HL-60 (cell line): Measurements from ENCODE around the gene SMC4.

Source experiments
- DNase-seq, 2 experiments: peaks; one replicate each; pipeline ENCODE4 v3.0.0-alpha.2; 2010 to 2020; ENCODE audit warnings: low read depth in 1 of 2, low spot score in 1 of 2
- H3K27ac ChIP-seq: fragments of 250-450 bp; sonication (Bioruptor Pico); replicated peaks from 2 replicates; pipeline ENCODE4 v1.5.1; 2020; ENCODE audit warnings: mild to moderate bottlenecking, moderate library complexity
- H3K27me3 ChIP-seq: fragments of 250-450 bp; sonication (Bioruptor Pico); 2 replicates; pipeline ENCODE4 v1.5.1; 2021; ENCODE audit warnings: mild to moderate bottlenecking, moderate library complexity; ENCODE audit not compliant: insufficient read depth, poor library complexity, severe bottlenecking
- H3K4me3 ChIP-seq: replicated peaks from 2 replicates; pipeline ENCODE4 v1.5.1; 2011; ENCODE audit warnings: mild to moderate bottlenecking, control low read depth, low read length; ENCODE audit not compliant: insufficient read depth
- GABPA ChIP-seq: IDR thresholded peaks from 2 replicates; pipeline ENCODE4 v1.6.1; 2012; ENCODE audit warnings: low read depth
- POLR2AphosphoS5 ChIP-seq: IDR thresholded peaks from 2 replicates; pipeline ENCODE4 v1.6.1; 2012; ENCODE audit warnings: low read depth
- SPI1 ChIP-seq: IDR thresholded peaks from 2 replicates; pipeline ENCODE4 v1.6.1; 2012; ENCODE audit warnings: low read depth, mild to moderate bottlenecking, borderline replicate concordance
- TF ChIP-seq, protein P1 (sequence below): IDR thresholded peaks from one replicate; pipeline ENCODE4 v1.5.1; 2011; ENCODE audit warnings: low read length, control low read depth, inconsistent platforms; ENCODE audit not compliant: insufficient read depth
- TF ChIP-seq, protein P2 (sequence below): IDR thresholded peaks from 2 replicates; pipeline ENCODE4 v1.6.1; 2012; ENCODE audit warnings: low read depth; ENCODE audit not compliant: insufficient replicate concordance

The SMC4 gene

DNA sequence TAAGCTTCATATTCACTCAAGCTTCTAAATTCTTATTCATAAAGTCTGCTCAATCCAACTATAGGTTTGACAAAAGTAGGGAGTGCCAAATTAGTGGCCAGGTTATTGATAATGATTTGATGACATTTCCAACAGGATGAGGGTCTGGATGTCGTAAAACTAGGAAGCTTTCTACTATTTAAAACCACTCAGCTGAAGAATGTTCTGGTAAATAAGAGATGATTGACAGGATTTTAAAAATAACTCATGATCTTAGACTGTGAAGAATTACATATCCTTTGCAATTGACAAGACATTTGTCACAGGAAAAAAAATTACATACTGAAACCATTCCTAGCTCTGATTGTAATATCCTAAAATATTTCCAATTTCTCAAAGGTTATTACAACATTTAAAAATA lies 65.5 kb downstream of the SMC4 start:
- H3K27ac ChIP-seq = no peak overlapping the region
- DNase-seq = no peak
- no peaks in the 10 kb centered on the region for H3K27me3 ChIP-seq
- TF ChIP-seq GABPA = no peak
- no peak for TF ChIP-seq SPI1
- no peak for TF ChIP-seq POLR2AphosphoS5
- TF ChIP-seq, protein P1, sequence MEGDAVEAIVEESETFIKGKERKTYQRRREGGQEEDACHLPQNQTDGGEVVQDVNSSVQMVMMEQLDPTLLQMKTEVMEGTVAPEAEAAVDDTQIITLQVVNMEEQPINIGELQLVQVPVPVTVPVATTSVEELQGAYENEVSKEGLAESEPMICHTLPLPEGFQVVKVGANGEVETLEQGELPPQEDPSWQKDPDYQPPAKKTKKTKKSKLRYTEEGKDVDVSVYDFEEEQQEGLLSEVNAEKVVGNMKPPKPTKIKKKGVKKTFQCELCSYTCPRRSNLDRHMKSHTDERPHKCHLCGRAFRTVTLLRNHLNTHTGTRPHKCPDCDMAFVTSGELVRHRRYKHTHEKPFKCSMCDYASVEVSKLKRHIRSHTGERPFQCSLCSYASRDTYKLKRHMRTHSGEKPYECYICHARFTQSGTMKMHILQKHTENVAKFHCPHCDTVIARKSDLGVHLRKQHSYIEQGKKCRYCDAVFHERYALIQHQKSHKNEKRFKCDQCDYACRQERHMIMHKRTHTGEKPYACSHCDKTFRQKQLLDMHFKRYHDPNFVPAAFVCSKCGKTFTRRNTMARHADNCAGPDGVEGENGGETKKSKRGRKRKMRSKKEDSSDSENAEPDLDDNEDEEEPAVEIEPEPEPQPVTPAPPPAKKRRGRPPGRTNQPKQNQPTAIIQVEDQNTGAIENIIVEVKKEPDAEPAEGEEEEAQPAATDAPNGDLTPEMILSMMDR = no peak
- TF ChIP-seq, protein P2, sequence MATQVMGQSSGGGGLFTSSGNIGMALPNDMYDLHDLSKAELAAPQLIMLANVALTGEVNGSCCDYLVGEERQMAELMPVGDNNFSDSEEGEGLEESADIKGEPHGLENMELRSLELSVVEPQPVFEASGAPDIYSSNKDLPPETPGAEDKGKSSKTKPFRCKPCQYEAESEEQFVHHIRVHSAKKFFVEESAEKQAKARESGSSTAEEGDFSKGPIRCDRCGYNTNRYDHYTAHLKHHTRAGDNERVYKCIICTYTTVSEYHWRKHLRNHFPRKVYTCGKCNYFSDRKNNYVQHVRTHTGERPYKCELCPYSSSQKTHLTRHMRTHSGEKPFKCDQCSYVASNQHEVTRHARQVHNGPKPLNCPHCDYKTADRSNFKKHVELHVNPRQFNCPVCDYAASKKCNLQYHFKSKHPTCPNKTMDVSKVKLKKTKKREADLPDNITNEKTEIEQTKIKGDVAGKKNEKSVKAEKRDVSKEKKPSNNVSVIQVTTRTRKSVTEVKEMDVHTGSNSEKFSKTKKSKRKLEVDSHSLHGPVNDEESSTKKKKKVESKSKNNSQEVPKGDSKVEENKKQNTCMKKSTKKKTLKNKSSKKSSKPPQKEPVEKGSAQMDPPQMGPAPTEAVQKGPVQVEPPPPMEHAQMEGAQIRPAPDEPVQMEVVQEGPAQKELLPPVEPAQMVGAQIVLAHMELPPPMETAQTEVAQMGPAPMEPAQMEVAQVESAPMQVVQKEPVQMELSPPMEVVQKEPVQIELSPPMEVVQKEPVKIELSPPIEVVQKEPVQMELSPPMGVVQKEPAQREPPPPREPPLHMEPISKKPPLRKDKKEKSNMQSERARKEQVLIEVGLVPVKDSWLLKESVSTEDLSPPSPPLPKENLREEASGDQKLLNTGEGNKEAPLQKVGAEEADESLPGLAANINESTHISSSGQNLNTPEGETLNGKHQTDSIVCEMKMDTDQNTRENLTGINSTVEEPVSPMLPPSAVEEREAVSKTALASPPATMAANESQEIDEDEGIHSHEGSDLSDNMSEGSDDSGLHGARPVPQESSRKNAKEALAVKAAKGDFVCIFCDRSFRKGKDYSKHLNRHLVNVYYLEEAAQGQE = no peak
- no peak overlapping the region for H3K4me3 ChIP-seq

DNA sequence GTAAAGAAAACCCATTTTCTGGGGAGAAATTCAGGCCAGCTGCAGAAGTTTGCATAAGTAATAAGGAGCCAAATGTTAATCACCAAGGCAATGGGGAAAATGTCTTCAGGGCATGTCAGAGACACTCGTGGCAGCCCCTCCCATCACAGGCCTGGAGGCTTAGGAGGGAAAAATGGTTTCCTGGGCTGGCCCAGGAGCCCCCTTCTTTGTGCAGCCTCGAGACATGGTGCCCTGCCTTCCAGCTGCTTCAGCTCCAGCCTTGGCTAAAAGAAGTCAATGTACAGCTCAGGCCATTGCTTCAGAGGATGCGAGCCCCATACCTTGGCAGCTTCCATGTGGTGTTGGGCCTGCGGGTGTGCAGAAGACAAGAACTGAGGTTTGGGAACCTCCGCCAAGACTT lies 70.7 kb downstream of the SMC4 start:
- H3K4me3 ChIP-seq = no peak overlapping the region
- no peak for DNase-seq
- no peaks in the 10 kb centered on the region for H3K27me3 ChIP-seq
- TF ChIP-seq, protein P2 = no peak
- TF ChIP-seq POLR2AphosphoS5 (no peak), GABPA (no peak), SPI1 (no peak)
- TF ChIP-seq, protein P1 = no peak
- H3K27ac ChIP-seq = no peak overlapping the region

DNA sequence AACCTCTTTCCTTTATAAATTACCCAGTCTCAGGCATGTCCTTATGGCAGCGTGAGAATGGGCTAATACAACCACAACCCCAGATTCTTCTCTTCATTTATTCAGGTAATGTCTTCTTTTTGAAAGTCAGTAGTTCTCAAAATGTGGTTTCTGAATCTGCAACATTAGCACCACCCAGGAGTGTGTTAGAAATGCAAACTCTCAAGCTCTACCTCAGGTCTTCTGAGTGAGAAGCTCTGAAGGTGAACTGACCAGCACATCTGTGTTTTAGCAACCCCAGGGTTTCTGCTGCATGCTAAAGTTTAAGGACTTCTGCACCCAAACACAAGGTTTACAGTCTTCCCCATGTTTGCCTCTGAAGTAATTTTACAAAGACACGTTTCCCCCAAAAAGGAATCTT lies 72.4 kb downstream of the SMC4 start:
- Histone ChIP-seq H3K4me3 (no peak overlapping the region), H3K27me3 (no peaks in the 10 kb centered on the region)

More for the DNA sequence above, 72.4 kb downstream of the SMC4 start:
- DNase-seq = no peak
- no peak for TF ChIP-seq SPI1
- TF ChIP-seq, protein P2 = no peak
- no peak for TF ChIP-seq GABPA
- TF ChIP-seq, protein P1 = no peak
- TF ChIP-seq POLR2AphosphoS5 = no peak
- peak overlapping the region; percentile 47 for H3K27ac ChIP-seq
